Fibroblast of villous mesenchyme (primary cell): Measurements from ENCODE around the gene MEF2B. TPM values are rescaled to one million over a fixed set of nuclear protein-coding genes. Genes with fewer than 3 reads are reported as not detected.
"Not testable (repeated sequence)": the region's sequence is repeated elsewhere in the genome, so short reads cannot be mapped to it uniquely, and the experiment has no call there.

Source experiments
- DNase-seq: peaks from one replicate; pipeline ENCODE4 v3.0.0-alpha.2; 2010; ENCODE audit warnings: low read depth
- H3K4me3 ChIP-seq: 2 replicates; pipeline ENCODE4 v1.5.1; 2011; ENCODE audit warnings: low read depth, mild to moderate bottlenecking, low read length
- CTCF ChIP-seq: IDR thresholded peaks from 2 replicates; pipeline ENCODE4 v1.5.1; 2012; ENCODE audit warnings: low read depth, mild to moderate bottlenecking, low read length; ENCODE audit not compliant: insufficient read depth
- total RNA-seq: library from RNA; depleted of rRNA; stranded (reverse); fragments of >200 nt; gene quantifications from 2 replicates; pipeline ENCODE4 v1.2.3, GENCODE V29; 2012

The MEF2B gene
- total RNA-seq, 1 donor = not detected

GRCh38 chr19:19138109-19138981, 31.7 kb downstream of the MEF2B start, which contains the start of gene TMEM161A:
TSS of gene TMEM161A (minus strand) at chr19:19138478. CDS start at chr19:19138428, 50 bp downstream.
- DNase-seq = peak; percentile 99
- TF ChIP-seq CTCF = no peak
- H3K4me3 ChIP-seq = peak within 1 kb of the TSS; percentile 95

- peak overlapping the region; percentile 95 for H3K4me3 ChIP-seq
- DNase-seq = peak; percentile 10
- TF ChIP-seq CTCF = no peak
Measured at GRCh38 chr19:19137556-19138108, 32.4 kb downstream of the MEF2B start.

GRCh38 chr19:19135713-19136112, 34.4 kb downstream of the MEF2B start:
- DNase-seq, H3K4me3 ChIP-seq: not testable (repeated sequence)

- TF ChIP-seq CTCF = no peak
- no peak overlapping the region for H3K4me3 ChIP-seq
- no peak for DNase-seq
Measured at GRCh38 chr19:19134687-19135158, 35.3 kb downstream of the MEF2B start.

GRCh38 chr19:19133985-19134384, 36.1 kb downstream of the MEF2B start:
- H3K4me3 ChIP-seq = no peak overlapping the region
- DNase-seq = no peak
- no peak for TF ChIP-seq CTCF

- no peak for DNase-seq
- no peak for TF ChIP-seq CTCF
Measured at GRCh38 chr19:19132912-19133311, 37.2 kb downstream of the MEF2B start.

GRCh38 chr19:19131989-19132388, 38.1 kb downstream of the MEF2B start:
- DNase-seq = no peak
- H3K4me3 ChIP-seq = no peak overlapping the region
- no peak for TF ChIP-seq CTCF

More at GRCh38 chr19:19132912-19133311, 37.2 kb downstream of the MEF2B start:
- H3K4me3 ChIP-seq = no peak overlapping the region
